GM18505 (cell line): ENCODE results near the gene ASB13.
"Not testable (repeated sequence)": the region's sequence is repeated elsewhere in the genome, so short reads cannot be mapped to it uniquely, and the experiment has no call there.

Source experiments
- ATAC-seq: cut with Tn5 transposase; IDR thresholded peaks from one replicate; pipeline ENCODE4 v1.9.1; 2021; ENCODE audit not compliant: unreplicated experiment
- POLR2A ChIP-seq: IDR thresholded peaks from 4 replicates; pipeline ENCODE4 v1.6.1; 2011; ENCODE audit warnings: borderline replicate concordance; ENCODE audit not compliant: insufficient read depth, insufficient read length; ENCODE audit errors: extremely low read depth

Gene ASB13

DNA sequence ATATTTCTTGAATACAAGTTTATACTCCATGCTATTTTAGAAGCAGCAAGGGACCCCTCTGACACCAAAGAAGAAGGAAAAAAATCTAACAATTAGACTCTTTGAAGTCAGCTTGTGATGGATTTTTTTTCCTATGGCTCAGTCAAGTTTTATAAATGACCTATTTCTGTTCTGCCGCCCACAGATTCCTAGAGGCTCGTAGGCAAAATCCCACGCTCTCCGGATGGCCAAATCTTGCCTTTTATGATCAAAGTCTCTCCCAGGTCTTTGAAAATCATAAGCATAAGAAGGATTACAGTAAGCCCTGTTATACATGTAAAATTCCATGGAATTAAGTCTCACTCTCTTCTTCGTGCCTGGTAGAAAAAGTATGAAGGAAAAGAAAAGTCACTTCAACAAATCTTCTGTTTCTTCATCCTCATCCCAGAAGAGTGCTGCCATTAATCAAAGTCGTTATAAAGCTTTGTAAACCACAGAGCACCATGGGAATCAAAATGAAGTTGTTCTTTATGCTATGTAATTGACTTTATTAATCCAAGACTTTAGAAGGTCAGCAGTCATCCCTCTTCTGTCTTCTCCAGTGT is 33.1 kb downstream of the ASB13 start:
- no peak for ATAC-seq
- no peak for TF ChIP-seq POLR2A

GRCh38 chr10:5632446-5632845 is 33.9 kb downstream of the ASB13 start:
- ATAC-seq, result no peak
- no peak for TF ChIP-seq POLR2A

DNA sequence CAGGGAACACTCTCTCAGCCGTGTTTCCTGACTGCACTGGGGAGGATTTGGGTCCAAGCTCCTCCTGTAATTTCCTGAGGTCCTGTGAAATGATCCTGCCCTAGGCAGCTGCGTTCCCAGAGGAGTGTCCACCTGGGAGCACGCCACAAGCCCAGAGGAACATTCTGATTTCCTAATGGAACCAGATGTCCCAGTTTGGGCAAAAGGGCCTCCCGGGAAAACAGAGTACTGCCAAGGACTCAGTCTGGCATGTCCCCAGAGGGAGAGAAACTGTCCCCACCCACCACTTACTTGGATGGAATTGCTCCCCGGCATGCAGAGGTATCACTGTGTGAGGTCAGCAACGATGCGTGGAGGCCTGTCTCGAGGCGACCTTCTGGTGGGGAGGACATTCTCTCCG is 34.5 kb downstream of the ASB13 start:
- no peak for TF ChIP-seq POLR2A

GRCh38 chr10:5630112-5630436 is 36.3 kb downstream of the ASB13 start:
- no peak for ATAC-seq
- TF ChIP-seq POLR2A, result no peak

More for the DNA sequence above, 34.5 kb downstream of the ASB13 start:
- ATAC-seq, result no peak

DNA sequence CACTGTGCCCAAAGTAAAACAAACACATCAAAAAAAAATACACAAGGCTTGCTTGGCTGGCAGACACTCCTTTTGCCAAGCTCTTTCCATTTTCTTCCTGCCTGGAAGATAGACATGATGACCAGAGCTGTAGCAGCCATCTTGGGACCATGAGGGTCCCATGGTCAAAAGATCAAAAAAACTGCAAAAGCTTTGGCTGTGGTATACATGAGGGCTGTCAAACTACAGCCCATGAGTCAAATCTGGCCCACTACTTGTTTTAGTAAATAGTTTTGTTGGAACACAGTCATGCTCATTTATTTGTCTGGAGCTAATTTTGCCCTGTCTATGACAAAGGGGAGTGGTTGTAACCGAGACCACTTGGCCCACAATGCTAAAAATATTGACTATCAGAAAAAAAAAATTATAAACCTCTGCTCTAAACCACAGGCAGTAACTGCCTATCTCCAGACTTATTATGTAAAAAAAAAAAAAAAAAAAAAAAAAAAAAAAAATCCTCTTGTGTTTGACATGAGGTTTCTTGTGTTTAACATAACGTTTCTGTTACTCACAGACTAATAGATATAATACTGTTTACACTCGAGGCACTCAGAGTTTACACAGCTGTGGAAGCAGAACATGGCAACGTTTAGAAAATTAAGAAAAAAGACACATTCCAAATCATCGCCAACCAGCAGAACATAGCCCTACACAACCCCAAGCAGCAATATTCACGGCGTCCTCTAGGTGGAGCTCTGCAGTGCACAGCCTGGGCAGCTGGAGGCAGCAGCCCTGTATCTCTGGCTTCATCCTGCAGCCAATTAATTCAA is 36.9 kb downstream of the ASB13 start:
- TF ChIP-seq POLR2A, result no peak
- ATAC-seq, result peak; percentile 74

DNA sequence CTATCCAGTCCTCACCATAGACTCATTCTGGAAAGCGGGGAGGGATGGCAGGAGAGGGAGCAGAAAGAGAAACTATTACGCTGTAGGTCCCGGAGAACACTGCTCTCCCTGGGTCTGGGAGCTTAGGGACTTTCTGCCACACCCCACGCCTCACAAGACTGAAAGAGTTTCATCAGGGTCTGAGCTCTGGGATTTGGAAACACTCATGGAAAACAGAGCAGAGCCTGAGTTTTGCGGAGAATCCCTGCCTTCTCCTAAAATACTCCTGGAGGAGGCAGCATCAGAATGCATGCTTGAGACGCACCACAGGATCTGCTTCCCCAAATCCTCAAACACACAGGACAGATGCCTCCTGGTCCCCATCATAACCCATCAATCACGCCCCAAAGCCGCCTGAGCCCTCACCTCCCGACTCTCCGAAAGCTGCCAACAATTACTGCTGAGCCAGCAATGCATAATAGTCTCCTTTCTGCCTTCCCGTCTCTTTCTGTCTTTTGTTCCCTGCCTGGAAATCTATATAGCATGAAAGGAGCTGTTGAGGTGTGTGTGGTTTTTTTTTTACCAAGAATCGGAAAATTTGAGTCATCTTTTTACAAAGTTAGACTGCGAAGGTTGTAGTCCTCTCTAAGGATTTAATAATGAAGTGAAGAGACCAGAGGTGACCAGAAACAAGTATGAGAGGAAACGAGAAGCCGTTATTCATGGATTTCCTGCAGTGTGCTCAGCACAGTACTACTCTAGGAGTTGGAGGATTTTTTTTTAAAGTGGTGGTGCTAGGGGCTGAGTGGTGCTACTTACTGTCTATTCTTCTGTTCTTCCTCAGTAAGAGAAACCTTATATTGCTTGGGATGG is 37.7 kb downstream of the ASB13 start:
- TF ChIP-seq POLR2A, result no peak
- no peak for ATAC-seq

DNA sequence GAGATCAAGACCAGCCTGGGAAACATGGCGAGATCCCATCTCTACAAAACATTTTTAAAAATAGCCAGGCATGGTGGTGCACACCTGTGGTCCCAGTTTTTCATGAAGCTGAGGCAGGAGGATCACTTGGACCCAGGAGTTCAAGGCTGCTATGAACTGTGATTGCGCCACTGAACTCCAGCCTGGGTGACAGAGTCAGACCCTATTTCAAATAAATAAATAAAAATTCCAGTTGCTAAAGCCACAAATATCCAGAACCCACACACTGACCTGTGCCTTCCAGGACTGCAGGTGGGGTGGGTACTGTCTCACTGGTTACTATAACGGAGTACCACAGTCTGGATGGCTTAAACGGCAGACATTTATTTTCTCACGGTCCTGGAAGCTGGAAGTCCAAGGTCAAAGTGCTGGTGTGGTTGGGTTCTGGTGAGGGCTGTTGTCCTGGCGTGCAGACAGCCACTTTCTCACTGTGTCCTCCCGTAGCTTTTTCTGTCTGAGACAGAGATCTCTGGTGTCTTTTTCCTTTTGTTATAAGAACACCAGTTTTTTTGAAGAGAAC is 38.8 kb downstream of the ASB13 start:
- TF ChIP-seq POLR2A, result no peak
- no peak for ATAC-seq

DNA sequence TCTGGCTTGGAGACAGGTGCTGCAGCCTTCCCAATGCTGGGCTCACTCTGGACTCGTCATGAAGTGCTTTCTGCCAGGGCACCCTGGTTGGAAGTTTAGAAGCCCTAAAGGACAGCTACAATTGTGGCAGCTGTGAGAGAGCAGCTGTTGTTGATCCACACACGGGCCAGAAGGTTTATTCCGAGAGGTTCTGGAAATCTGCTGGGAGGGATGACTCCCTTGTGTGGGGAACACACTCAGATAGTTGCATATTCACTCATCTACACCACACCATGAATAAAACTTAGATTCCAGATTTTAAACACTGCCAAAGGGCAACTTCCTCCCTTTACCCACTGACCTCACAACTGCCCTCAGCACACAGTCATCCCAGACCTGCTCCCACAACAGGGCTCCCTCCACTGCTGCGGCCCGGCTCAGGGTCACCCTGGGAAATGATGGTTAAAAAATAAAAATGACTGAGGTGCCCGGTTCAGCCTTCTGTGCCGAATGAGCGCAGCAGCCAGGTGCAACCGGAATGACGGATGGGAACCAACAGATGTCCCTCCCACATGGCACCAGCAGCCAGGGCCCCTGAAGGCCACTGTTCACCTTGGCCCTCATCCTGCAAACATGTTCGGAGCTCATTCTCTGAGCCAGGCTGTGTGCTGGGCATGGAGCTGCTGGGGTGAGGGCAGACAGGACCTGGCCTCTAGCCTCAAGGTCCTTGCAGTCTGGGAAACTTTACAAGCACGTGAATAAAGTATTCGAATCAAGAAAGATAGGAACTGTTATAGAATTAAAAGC is 40.2 kb downstream of the ASB13 start:
- no peak for ATAC-seq
- TF ChIP-seq POLR2A, result no peak

- TF ChIP-seq POLR2A, result no peak
- ATAC-seq, result no peak
Observed at GRCh38 chr10:5624701-5625100, 41.7 kb downstream of the ASB13 start.

DNA sequence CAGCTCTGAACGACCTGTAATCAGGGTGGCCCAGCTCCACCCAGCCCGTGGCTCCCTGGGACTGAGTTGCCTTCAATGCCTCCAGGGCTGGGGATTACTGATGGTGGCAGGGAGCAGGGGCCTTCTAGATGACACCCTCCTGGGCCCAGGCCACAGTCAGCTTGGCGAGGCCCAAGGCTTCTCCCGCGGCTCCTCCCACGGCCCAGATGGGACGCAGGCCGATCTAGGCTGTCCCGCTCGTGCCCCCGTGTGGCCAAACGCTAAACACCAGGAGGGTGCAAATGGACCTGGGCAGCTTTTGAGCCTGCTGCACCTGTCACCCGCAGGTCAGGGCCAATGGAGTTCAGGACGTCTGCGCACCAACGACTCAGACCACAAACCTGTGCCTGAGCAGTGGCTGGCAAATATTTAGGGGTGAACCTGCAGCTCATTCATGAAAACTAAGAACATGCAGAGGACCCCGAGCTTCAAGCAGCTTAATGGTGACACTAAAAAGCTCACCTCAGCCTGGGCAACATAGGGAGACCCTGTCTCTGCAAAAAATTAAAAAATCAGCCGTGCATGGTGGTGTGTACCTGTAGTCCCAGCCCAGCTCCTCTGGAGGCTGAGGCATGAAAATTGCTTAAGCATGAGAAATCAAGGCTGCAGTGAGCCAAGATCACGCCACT is 43.2 kb downstream of the ASB13 start:
- no peak for TF ChIP-seq POLR2A
- peak; percentile 93 for ATAC-seq

DNA sequence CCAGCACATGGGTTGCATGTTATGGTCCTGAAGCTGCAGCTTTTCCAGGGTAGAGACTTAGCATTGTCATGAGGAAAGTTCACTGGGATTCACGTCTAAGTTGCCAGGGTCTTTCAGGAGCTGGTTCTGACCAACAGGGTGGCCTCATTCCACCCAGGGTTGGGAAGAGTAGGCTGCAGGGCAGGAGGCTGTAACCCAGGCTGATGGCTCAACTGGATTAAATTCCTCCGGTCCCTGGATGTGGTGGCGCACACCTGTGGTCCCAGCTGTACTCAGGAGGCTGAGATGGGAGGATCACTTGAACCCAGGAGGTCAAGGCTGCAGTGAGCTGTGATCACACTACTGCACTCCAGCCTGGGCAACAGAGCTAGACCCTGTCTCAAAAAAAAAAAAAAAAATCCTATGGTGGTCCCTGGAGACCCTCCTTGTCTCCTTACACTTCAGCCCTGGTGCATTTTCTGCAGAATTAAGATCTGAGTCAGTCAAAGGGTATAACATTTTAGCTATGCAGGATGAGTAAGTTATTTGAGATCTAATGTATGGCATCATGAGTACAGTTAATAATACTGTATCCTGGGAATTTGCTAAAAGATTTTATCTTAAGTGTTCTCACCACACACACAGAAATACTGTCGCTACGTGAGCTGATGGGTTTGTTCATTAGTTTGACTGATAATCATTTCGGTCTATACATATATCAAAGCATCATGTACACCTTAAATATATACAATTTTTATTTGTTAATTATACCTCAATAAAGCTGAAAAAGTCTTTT is 44.0 kb downstream of the ASB13 start:
- no peak for ATAC-seq
- no peak for TF ChIP-seq POLR2A

- not testable (repeated sequence) for ATAC-seq
Observed at GRCh38 chr10:5621371-5621770, 45.0 kb downstream of the ASB13 start.
